ENCODE results near the gene LMTK3.
"Not testable (repeated sequence)": the region's sequence is repeated elsewhere in the genome, so short reads cannot be mapped to it uniquely, and the experiment has no call there.

The LMTK3 gene

DNA sequence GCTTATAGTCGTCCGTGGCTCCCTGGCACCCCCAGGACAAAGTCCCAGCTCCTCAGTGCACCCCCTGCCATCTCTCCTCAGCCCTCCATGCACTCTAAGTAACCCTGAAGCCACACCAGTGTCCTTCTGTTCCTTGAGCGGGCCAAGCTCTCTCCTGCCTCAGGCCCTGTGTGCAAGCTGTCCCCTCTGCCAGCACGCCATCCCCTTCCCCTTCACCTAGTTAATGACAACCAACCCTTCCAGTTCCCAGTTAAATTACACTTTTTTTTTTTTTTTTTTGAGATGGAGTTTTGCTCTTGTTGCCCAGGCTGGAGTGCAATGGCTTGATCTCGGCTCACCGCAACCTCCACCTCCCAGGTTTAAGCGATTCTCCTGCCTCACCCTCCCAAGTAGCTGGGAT lies 23.2 kb downstream of the LMTK3 start:
- not testable (repeated sequence) for DNase-seq (ENCODE audit: low read depth in 2 of 2)

GRCh38 chr19:48487948-48488347 lies 23.7 kb downstream of the LMTK3 start:
- no peak for DNase-seq (ENCODE audit: low read depth in 2 of 2)

DNA sequence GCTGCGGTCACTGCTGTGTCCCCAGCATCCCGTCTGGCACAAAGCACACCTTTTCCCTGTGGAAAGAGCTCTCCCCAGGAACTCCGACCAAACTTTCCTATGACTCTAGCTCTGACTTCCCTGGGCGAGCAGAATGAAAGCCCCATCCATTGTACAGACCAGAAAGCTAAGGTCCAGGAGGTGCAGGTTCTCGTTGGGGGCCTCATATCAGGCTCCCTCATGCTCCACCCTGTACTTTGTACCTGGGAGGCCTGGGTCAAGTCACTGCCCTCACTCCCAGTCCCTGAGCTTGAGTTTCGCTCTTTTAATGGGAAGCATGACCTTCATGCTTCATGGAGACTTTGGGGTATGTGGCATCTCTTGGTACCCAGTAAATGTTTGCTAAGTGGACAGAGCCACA lies 24.1 kb downstream of the LMTK3 start:
- no peak for DNase-seq (ENCODE audit: low read depth in 2 of 2)

DNA sequence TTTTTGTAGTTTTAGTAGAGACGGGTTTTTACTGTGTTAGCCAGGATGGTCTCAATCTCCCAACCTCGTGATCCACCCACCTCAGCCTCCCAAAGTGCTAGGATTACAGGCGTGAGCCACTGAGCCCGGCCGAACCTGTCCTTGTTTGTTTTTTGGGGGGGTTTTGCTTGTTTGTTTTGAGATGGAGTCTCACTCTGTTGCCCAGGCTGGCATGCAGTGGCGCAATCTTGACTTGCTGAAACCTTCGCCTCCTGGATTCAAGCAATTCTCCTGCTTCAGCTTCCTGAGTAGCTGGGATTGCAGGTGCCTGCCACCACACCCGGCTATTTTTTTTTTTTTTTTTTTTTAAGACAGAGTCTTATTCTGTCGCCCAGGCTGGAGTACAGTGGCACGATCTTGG lies 24.9 kb downstream of the LMTK3 start:
- DNase-seq (ENCODE audit: low read depth in 2 of 2) = not testable (repeated sequence)

GRCh38 chr19:48484931-48485612 lies 26.6 kb downstream of the LMTK3 start:
- DNase-seq (ENCODE audit: low read depth in 2 of 2) = no peak

GRCh38 chr19:48484247-48484893 lies 27.3 kb downstream of the LMTK3 start:
- no peak for DNase-seq (ENCODE audit: low read depth in 2 of 2)

GRCh38 chr19:48483301-48483700 lies 28.3 kb downstream of the LMTK3 start:
- DNase-seq (ENCODE audit: low read depth in 2 of 2) = no peak

GRCh38 chr19:48481846-48482639 lies 29.6 kb downstream of the LMTK3 start:
- no peak for DNase-seq (ENCODE audit: low read depth in 2 of 2)

DNA sequence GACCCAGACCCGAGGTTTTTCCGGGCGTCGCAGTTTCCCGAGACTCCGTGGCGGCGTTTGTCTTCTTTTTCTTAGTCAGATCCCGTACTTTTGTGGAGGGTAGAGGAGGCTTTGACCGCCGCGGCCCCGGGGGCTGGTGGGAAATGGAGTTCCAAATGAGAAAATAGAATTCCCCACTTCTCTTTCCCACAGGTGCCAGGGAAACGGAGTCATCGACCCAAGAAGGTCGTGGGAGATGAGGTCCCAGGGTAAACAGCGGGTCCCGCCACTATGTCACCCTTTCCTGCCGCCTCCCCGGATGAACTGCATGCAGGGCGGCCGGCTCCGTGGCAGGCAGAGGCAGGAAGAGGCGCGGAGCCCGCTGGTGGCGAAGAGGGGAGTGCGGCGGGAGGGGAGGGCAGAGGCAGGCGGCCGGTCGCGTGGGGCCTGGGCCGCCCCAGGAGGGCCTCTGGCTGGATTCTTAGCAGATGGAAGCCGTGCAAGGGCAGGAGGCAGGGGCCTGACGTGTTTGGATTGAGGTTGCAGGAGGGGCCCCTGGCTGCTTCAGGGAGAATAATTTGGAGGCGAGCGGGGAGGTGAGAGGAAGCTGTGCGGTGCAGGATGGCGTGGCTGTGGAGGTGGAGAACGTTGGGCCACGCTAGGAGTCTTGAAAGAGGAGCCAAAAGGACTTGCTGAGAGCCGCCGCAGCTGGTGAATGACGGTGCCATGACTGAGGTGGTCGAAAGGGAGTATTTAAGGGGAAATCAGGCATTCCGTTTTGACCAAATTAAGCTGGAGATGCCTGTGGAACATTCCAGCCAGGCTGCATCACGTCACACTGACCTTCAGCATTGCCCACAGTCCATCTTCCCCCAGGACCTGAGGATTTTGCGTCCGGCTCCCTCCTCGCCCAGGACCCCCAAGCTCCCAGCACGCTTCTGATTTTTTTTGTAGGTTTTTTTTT lies 30.8 kb downstream of the LMTK3 start:
- DNase-seq (ENCODE audit: low read depth in 2 of 2) = peak; percentile 8 to 29

GRCh38 chr19:48480183-48480557 lies 31.5 kb downstream of the LMTK3 start:
- no peak for DNase-seq (ENCODE audit: low read depth in 2 of 2)

GRCh38 chr19:48479686-48480085 lies 31.9 kb downstream of the LMTK3 start:
- DNase-seq (ENCODE audit: low read depth in 2 of 2) = no peak

DNA sequence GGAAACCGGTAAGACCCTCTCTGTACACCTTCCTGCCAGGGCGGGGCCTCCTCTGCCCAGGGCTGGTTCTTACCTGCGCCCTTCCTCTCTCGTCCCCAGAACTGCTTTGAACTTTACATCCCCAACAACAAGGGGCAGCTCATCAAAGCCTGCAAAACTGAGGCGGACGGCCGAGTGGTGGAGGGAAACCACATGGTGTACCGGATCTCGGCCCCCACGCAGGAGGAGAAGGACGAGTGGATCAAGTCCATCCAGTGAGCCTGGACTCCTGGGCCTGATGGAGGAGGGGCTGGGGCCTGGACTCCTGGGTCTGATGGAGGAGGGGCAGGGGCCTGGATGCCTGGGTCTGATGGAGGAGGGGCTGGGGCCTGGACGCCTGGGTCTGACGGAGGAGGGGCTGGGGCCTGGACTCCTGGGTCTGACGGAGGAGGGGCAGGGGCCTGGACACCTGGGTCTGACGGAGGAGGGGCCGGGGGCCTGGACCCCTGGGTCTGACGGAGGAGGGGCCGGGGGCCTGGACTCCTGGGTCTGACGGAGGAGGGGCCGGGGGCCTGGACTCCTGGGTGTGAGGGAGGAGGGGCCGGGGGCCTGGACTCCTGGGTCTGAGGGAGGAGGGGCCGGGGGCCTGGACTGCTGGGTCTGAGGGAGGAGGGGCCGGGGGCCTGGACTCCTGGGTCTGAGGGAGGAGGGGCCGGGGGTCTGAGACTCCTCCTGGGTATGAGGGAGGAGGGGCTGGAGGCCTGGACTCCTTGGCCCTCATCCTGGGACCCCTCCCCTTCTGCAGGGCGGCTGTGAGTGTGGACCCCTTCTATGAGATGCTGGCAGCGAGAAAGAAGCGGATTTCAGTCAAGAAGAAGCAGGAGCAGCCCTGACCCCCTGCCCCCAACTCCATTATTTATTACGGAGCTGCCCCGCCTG lies 33.0 kb downstream of the LMTK3 start:
- no peak for DNase-seq (ENCODE audit: low read depth in 2 of 2)

- no peak for DNase-seq (ENCODE audit: low read depth in 2 of 2)
Measured at GRCh38 chr19:48477698-48478338, 33.8 kb downstream of the LMTK3 start.

- no peak for DNase-seq (ENCODE audit: low read depth in 2 of 2)
Measured at GRCh38 chr19:48477067-48477685, 34.5 kb downstream of the LMTK3 start.

DNA sequence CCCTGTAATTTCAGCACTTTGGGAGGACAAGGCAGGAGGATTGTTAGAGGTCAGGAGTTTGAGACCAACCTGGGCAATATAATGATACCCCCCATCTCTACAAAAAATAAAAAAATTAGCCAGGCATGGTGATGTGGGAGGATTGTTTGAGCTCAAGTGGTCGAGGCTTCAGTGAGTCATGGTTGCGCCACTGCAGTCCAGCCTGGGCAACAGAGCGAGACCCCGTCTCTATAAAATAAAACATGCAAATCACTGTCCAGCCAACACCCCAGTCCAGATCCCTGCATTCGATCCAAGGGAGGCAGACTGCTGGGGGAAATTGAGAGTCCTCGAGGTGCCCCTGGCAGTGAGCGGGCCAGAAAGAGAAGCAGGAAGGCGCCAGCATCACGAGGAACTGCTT lies 35.5 kb downstream of the LMTK3 start:
- no peak for DNase-seq (ENCODE audit: low read depth in 2 of 2)

- no peak for DNase-seq (ENCODE audit: low read depth in 2 of 2)
Measured at GRCh38 chr19:48475369-48476068, 36.1 kb downstream of the LMTK3 start.

DNA sequence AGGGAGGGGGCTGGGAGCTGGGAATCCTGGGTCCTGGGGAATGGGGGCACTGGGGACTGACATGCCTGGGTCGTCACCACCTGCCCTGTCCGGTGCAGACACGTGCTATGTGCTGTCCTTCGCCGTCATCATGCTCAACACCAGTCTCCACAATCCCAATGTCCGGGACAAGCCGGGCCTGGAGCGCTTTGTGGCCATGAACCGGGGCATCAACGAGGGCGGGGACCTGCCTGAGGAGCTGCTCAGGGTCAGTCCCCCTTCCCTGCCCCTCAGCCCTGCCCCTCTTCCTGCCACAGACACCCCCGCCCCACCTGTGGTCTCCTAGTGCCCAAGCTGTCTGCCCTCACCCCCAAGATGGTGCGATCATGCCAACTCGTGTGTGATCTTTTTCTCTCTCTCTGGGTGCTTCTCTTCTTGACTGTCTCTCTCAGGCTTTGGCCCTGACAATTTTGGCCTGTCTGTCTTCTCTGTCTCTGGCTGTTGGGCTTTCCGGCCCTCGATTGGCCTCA lies 37.5 kb downstream of the LMTK3 start:
- no peak for DNase-seq (ENCODE audit: low read depth in 2 of 2)

- DNase-seq (ENCODE audit: low read depth in 2 of 2) = no peak
Measured at GRCh38 chr19:48473161-48473966, 38.3 kb downstream of the LMTK3 start.
